ENCODE data around the gene CT55. TPM values are rescaled to one million over a fixed set of nuclear protein-coding genes. Genes with fewer than 3 reads are reported as not detected.
A peak's percentile ranks its signal among the peaks of the same experiment; 100 is the strongest.
"Not testable (repeated sequence)": the region's sequence is repeated elsewhere in the genome, so short reads cannot be mapped to it uniquely, and the experiment has no call there.

The CT55 gene
- total RNA-seq, 1 donor from 2014 or later: not detected

GRCh38 chrX:135193740-135194139 lies 22.5 kb upstream of the CT55 start:
- H3K36me3 ChIP-seq (ENCODE audit: control insufficient read depth, insufficient read depth, low read length): no peaks in the 10 kb centered on the region

GRCh38 chrX:135191838-135192237 lies 20.6 kb upstream of the CT55 start:
- Histone ChIP-seq H3K4me3 (ENCODE audit: low read depth, low read length) (no peak overlapping the region), H3K36me3 (ENCODE audit: control insufficient read depth, insufficient read depth, low read length) (no peaks in the 10 kb centered on the region), H3K27me3 (ENCODE audit: control insufficient read depth, insufficient read depth, low read length) (no peaks in the 10 kb centered on the region)
- no peak for TF ChIP-seq CTCF (IDR thresholded peaks at IDR 0.05; ENCODE audit: insufficient read depth, low read length, poor library complexity, severe bottlenecking)
- DNase-seq (ENCODE audit: low read depth): no peak

More at GRCh38 chrX:135193740-135194139, 22.5 kb upstream of the CT55 start:
- no peak for TF ChIP-seq CTCF (IDR thresholded peaks at IDR 0.05; ENCODE audit: insufficient read depth, low read length, poor library complexity, severe bottlenecking)
- no peak overlapping the region for H3K4me3 ChIP-seq (ENCODE audit: low read depth, low read length)
- no peaks in the 10 kb centered on the region for H3K27me3 ChIP-seq (ENCODE audit: control insufficient read depth, insufficient read depth, low read length)
- no peak for DNase-seq (ENCODE audit: low read depth)

GRCh38 chrX:135185795-135186443 lies 14.7 kb upstream of the CT55 start:
- H3K4me3 ChIP-seq (ENCODE audit: low read depth, low read length): no peak overlapping the region
- peak; percentile 48 for TF ChIP-seq CTCF (IDR thresholded peaks at IDR 0.05; ENCODE audit: insufficient read depth, low read length, poor library complexity, severe bottlenecking)
- no peak for DNase-seq (ENCODE audit: low read depth)
- no peaks in the 10 kb centered on the region for H3K27me3 ChIP-seq (ENCODE audit: control insufficient read depth, insufficient read depth, low read length)
- H3K36me3 ChIP-seq (ENCODE audit: control insufficient read depth, insufficient read depth, low read length): no peaks in the 10 kb centered on the region

GRCh38 chrX:135178636-135179035 lies 7.4 kb upstream of the CT55 start:
- no peak for DNase-seq (ENCODE audit: low read depth)
- no peak overlapping the region for H3K4me3 ChIP-seq (ENCODE audit: low read depth, low read length)
- H3K27me3 ChIP-seq (ENCODE audit: control insufficient read depth, insufficient read depth, low read length): no peaks in the 10 kb centered on the region
- no peaks in the 10 kb centered on the region for H3K36me3 ChIP-seq (ENCODE audit: control insufficient read depth, insufficient read depth, low read length)
- TF ChIP-seq CTCF (IDR thresholded peaks at IDR 0.05; ENCODE audit: insufficient read depth, low read length, poor library complexity, severe bottlenecking): no peak

- Histone ChIP-seq H3K4me3 (ENCODE audit: low read depth, low read length) (no peak overlapping the region), H3K36me3 (ENCODE audit: control insufficient read depth, insufficient read depth, low read length) (no peaks in the 10 kb centered on the region), H3K27me3 (ENCODE audit: control insufficient read depth, insufficient read depth, low read length) (no peaks in the 10 kb centered on the region)
- DNase-seq (ENCODE audit: low read depth): no peak
- TF ChIP-seq CTCF (IDR thresholded peaks at IDR 0.05; ENCODE audit: insufficient read depth, low read length, poor library complexity, severe bottlenecking): no peak
Observed at GRCh38 chrX:135170468-135170867, 730 bp downstream of the CT55 start.

GRCh38 chrX:135169534-135169933 lies 1.7 kb downstream of the CT55 start:
- not testable (repeated sequence) for H3K4me3 ChIP-seq (ENCODE audit: low read depth, low read length); H3K36me3 ChIP-seq (ENCODE audit: control insufficient read depth, insufficient read depth, low read length); H3K27me3 ChIP-seq (ENCODE audit: control insufficient read depth, insufficient read depth, low read length); DNase-seq (ENCODE audit: low read depth)
